K562 (cell line): ENCODE results near the gene ATP6V0A1. TPM values are rescaled to one million over a fixed set of nuclear protein-coding genes. Genes with fewer than 3 reads are reported as not detected.
A peak's percentile ranks its signal among the peaks of the same experiment; 100 is the strongest.

Experiments used
- ATAC-seq: fragments of 200-7000 bp; cut with Tn5 transposase; 3 replicates; pipeline ENCODE4 v1.9.1; 2020; ENCODE audit warnings: moderate library complexity
- BruUV-seq: library from RNA; stranded (reverse); fragments of 400-500 nt; replicated peaks from 2 replicates; lab custom pipeline; 2021; lab: Mats Ljungman, UMichigan
- CTCF ChIA-PET: fragments of 300-600 bp; formaldehyde crosslinking; extraction: SDS; loops from one replicate; lab custom pipeline; 2021; ENCODE audit warnings: low intra/inter-chr PET ratio; lab: Yijun Ruan, JAX
- POLR2A ChIA-PET: fragments of 300-600, 350-650 bp; sonication (Branson Sonifier 250); formaldehyde crosslinking; extraction: SDS; loops from one replicate; lab custom pipeline; 2021; ENCODE audit warnings: antibody characterized with exemption, inconsistent platforms; lab: Yijun Ruan, JAX
- DNase-seq, 4 experiments: peaks; one replicate each; pipeline versions ENCODE4 v3.0.0 to v3.0.0-alpha.2; 2011 to 2018; ENCODE audit warnings: low spot score in 3 of 4, mixed read lengths in 3 of 4; ENCODE audit errors: extremely low read depth in 1 of 4
- FAIRE-seq: peaks from 2 replicates; lab custom pipeline; 2011; peaks lifted over from hg19 to GRCh38; lab: Jason Lieb, UNC
- H2AFZ ChIP-seq: 2 replicates; pipeline ENCODE4 v1.6.0; 2011; ENCODE audit warnings: low read depth, low read length, control low read depth, inconsistent platforms
- H3K27ac ChIP-seq: fragments of 200-600 bp; 3 replicates; pipeline ENCODE4 v1.8.0; 2011; ENCODE audit warnings: low read depth, mild to moderate bottlenecking, control low read depth, inconsistent platforms, low read length, moderate library complexity, mixed read lengths; ENCODE audit errors: extremely low read depth
- H3K27me3 ChIP-seq, 2 experiments: fragments of 300-600 bp in 1 of 2; 2 replicates in 1 of 2; 3 replicates in 1 of 2; pipeline versions ENCODE4 v1.6.0 to v1.8.0; 2011; ENCODE audit warnings: inconsistent platforms in 2 of 2, low read length in 2 of 2, mild to moderate bottlenecking in 1 of 2, mixed read lengths in 1 of 2, moderate library complexity in 1 of 2; ENCODE audit not compliant: control insufficient read depth in 2 of 2, insufficient read depth in 2 of 2
- H3K36me3 ChIP-seq: fragments of 300-600 bp; 3 replicates; pipeline ENCODE4 v1.8.0; 2011; ENCODE audit warnings: mild to moderate bottlenecking, low read length, inconsistent platforms; ENCODE audit not compliant: control insufficient read depth, insufficient read depth
- H3K4me1 ChIP-seq, 2 experiments: fragments of 200-600 bp in 1 of 2; replicated peaks in 1 of 2; 2 replicates in 1 of 2; 3 replicates in 1 of 2; pipeline versions ENCODE4 v1.5.1 to v1.8.0; 2011; ENCODE audit warnings: inconsistent platforms in 2 of 2, low read length in 2 of 2, mild to moderate bottlenecking in 1 of 2, mixed read lengths in 1 of 2, moderate library complexity in 1 of 2; ENCODE audit not compliant: control insufficient read depth in 2 of 2, insufficient read depth in 2 of 2
- H3K4me2 ChIP-seq: 2 replicates; pipeline ENCODE4 v1.6.1; 2011; ENCODE audit warnings: low read length, control low read depth, inconsistent platforms, mixed read lengths; ENCODE audit not compliant: insufficient read depth
- H3K4me3 ChIP-seq: fragments of 200-600 bp; sonication (generic), shearing (Covaris generic); 2 replicates; pipeline ENCODE4 v1.5.1; 2016; ENCODE audit warnings: control low read depth, inconsistent platforms
- H3K79me2 ChIP-seq: fragments of 200-600 bp; 3 replicates; pipeline ENCODE4 v1.8.0; 2011; ENCODE audit warnings: low read length, inconsistent platforms; ENCODE audit not compliant: control insufficient read depth, insufficient read depth
- H3K9ac ChIP-seq, 2 experiments: 2 replicates each; pipeline versions ENCODE4 v1.6.0 to v1.6.1; 2011; ENCODE audit warnings: low read depth in 2 of 2, low read length in 2 of 2, control low read depth in 1 of 2, inconsistent platforms in 1 of 2, mild to moderate bottlenecking in 1 of 2, mixed read lengths in 1 of 2; ENCODE audit not compliant: insufficient read depth in 1 of 2
- H3K9me1 ChIP-seq: one replicate; pipeline ENCODE4 v1.6.0; 2011; ENCODE audit warnings: inconsistent platforms, mild to moderate bottlenecking, low read length, moderate library complexity; ENCODE audit not compliant: control insufficient read depth, insufficient read depth
- H3K9me3 ChIP-seq: replicated peaks from 2 replicates; pipeline ENCODE4 v1.5.1; 2011; ENCODE audit warnings: low read depth, low read length, inconsistent platforms; ENCODE audit not compliant: control insufficient read depth, insufficient read depth
- H4K20me1 ChIP-seq: replicated peaks from 2 replicates; pipeline ENCODE4 v1.6.1; 2011; ENCODE audit warnings: low read length, inconsistent platforms, mixed read lengths; ENCODE audit not compliant: control insufficient read depth, insufficient read depth
- POLR2G ChIP-seq: fragments of 200-400 bp; formaldehyde crosslinking; IDR thresholded peaks from 2 replicates; pipeline ENCODE4 v1.6.1; 2017; ENCODE audit warnings: low read depth, mild to moderate bottlenecking, antibody characterized with exemption, low read length, moderate library complexity
- ZNF318 ChIP-seq, 2 experiments: fragments of 450-650 bp; IDR thresholded peaks; 2 replicates each; pipeline ENCODE4 v1.6.1; 2016; ENCODE audit warnings: mild to moderate bottlenecking in 2 of 2, borderline replicate concordance in 1 of 2, low read depth in 1 of 2, moderate library complexity in 1 of 2
- WGBS: fragments of 100-300 bp; shearing (Covaris generic); methylation state at CpG from one replicate; pipeline ENCODE4 v1.1.6; 2016; ENCODE audit warnings: low coverage, mixed read lengths; ENCODE audit not compliant: insufficient coverage; ENCODE audit errors: missing lambda C conversion rate; 5-methylcytosine and 5-hydroxymethylcytosine counted together
- in situ Hi-C: fragments of 300-500 bp; cut with MboI; formaldehyde crosslinking; loops from 4 replicates; pipeline ENCODE4 v1.15.0; 2018; ENCODE audit warnings: inconsistent platforms, mixed read lengths
- intact Hi-C: fragments of 100-400 bp; cut with micrococcal nuclease; formaldehyde crosslinking; loops from 2 replicates; pipeline ENCODE4 v1.14.2; 2022
- polyA plus RNA-seq, 8 experiments: library from polyadenylated mRNA; depleted of rRNA in 4 of 8; stranded (reverse) in 5 of 8; unstranded in 3 of 8; fragments of >200 nt; fragmentation: Nextera tagmentation in 2 of 8; fragmentation: Illumina TruSeq in 1 of 8; extraction: Ambion mirVana in 2 of 8; extraction: Trizol in 1 of 8; gene quantifications; 2 replicates each; pipeline versions ENCODE4 v1.2.1 to v1.2.3, GENCODE V29; 2011 to 2014; ENCODE audit warnings: inconsistent platforms in 1 of 8, missing spikeins in 1 of 8
- total RNA-seq, 7 experiments: library from RNA; depleted of rRNA in 6 of 7; stranded (reverse); fragments of >200 nt in 6 of 7; fragmentation: Illumina TruSeq in 2 of 7; extraction: Trizol in 2 of 7; gene quantifications; 2 replicates each; pipeline versions ENCODE4 v1.2.1 to v1.2.3, GENCODE V29; 2011 to 2021; ENCODE audit warnings: low replicate concordance in 1 of 7

The ATP6V0A1 gene
- total and polyA plus RNA-seq, 9 of the 15 experiments (the other 6 are each of a cell fraction or from before 2014, with no cell fraction given): 11.8 to 158 (median 75.5) TPM

GRCh38 chr17:42522263-42522790 is 63.6 kb downstream of the ATP6V0A1 start:
- ATAC-seq (no peak), DNase-seq (no peak), FAIRE-seq (no peak)
- intact Hi-C loops (no loop called here), in situ Hi-C loops (no loop called here)
- peak overlapping the region in 1 of 2 experiments; percentile 62; a peak in 1 of 4 replicates for H3K9ac ChIP-seq
- no peak overlapping the region for H3K4me3 ChIP-seq
- CTCF ChIA-PET: no interaction called here
- H3K9me1 ChIP-seq: peaks cover 7% of the 10 kb centered on the region
- TF ChIP-seq ZNF318 (IDR thresholded peaks at IDR 0.05; ENCODE audit: borderline replicate concordance in 1 of 2, low read depth in 1 of 2): no peak
- TF ChIP-seq POLR2G: 0 out of 2 replicates have a peak, but pooled peaks have one; percentile 13
- H3K27me3 ChIP-seq: no peaks in the 10 kb centered on the region
- no peak overlapping the region for H3K4me2 ChIP-seq
- 88% methylated on average over 6 of the region's 9 CpGs for WGBS
- H3K4me1 ChIP-seq: peaks cover 40 to 63% of the 10 kb centered on the region in 2 experiments
- no TSS peak for BruUV-seq
- H4K20me1 ChIP-seq: no peaks in the 10 kb centered on the region
- peaks cover 54% of the 10 kb centered on the region for H3K36me3 ChIP-seq
- no peaks in the 10 kb centered on the region for H3K9me3 ChIP-seq
- POLR2A ChIA-PET: no interaction called here
- H3K27ac ChIP-seq: no peak overlapping the region; the same call in 2 of the 3 replicates
- H3K79me2 ChIP-seq: peaks cover 8% of the 10 kb centered on the region; the same call in 1 of the 3 replicates
- H2AFZ ChIP-seq: no peak overlapping the region
